HL-60 (cell line): ENCODE data around the gene LAMA4.

ENCODE experiments used
- CTCF ChIP-seq: IDR thresholded peaks from one replicate; pipeline ENCODE4 v1.5.1; 2011; ENCODE audit warnings: low read length, control low read depth, inconsistent platforms; ENCODE audit not compliant: insufficient read depth
- TF ChIP-seq, protein P1 (sequence below): IDR thresholded peaks from 2 replicates; pipeline ENCODE4 v1.6.1; 2012; ENCODE audit warnings: low read depth; ENCODE audit not compliant: insufficient replicate concordance

DNA sequence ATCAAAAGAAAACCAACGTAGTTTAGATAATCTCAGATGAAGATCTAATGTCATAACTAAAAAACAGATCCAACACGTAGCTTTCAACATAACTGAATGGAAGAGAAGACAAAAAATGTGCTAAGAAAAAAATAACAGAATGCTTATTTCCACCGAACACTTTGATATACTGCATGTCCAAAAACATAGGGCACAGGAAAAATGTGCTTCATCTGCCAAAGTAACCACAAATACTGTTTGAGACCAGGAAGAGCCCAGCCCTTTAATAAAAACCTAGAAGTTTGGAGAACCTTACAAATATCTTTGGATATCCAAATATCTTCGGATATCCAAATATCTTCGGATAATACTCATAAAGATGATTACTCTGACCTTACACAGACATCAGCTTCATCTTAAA, 19.8 kb downstream of the LAMA4 start:
- TF ChIP-seq, protein P1, sequence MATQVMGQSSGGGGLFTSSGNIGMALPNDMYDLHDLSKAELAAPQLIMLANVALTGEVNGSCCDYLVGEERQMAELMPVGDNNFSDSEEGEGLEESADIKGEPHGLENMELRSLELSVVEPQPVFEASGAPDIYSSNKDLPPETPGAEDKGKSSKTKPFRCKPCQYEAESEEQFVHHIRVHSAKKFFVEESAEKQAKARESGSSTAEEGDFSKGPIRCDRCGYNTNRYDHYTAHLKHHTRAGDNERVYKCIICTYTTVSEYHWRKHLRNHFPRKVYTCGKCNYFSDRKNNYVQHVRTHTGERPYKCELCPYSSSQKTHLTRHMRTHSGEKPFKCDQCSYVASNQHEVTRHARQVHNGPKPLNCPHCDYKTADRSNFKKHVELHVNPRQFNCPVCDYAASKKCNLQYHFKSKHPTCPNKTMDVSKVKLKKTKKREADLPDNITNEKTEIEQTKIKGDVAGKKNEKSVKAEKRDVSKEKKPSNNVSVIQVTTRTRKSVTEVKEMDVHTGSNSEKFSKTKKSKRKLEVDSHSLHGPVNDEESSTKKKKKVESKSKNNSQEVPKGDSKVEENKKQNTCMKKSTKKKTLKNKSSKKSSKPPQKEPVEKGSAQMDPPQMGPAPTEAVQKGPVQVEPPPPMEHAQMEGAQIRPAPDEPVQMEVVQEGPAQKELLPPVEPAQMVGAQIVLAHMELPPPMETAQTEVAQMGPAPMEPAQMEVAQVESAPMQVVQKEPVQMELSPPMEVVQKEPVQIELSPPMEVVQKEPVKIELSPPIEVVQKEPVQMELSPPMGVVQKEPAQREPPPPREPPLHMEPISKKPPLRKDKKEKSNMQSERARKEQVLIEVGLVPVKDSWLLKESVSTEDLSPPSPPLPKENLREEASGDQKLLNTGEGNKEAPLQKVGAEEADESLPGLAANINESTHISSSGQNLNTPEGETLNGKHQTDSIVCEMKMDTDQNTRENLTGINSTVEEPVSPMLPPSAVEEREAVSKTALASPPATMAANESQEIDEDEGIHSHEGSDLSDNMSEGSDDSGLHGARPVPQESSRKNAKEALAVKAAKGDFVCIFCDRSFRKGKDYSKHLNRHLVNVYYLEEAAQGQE, result no peak
- TF ChIP-seq CTCF, result no peak
